NCI-H2196 treated with DMSO at 0.1 percent for 48 hours (cell line): ENCODE results near the gene ZNF83.
"Not testable (repeated sequence)": the region's sequence is repeated elsewhere in the genome, so short reads cannot be mapped to it uniquely, and the experiment has no call there.

Experiments
- DNase-seq: peaks from one replicate; lab custom pipeline; 2025; ENCODE audit not compliant: unreplicated experiment; lab: John Stamatoyannopoulos, UW

Gene ZNF83

GRCh38 chr19:52570000-52570861 is 67.9 kb downstream of the ZNF83 start, which contains the start of gene ZNF701:
Gene ZNF701 (plus strand): TSS chr19:52570287. CDS start chr19:52574148, 3,861 bp downstream.
- DNase-seq, result peak; percentile 74

- DNase-seq, result not testable (repeated sequence)
Measured at GRCh38 chr19:52569638-52569999, 68.5 kb downstream of the ZNF83 start.

GRCh38 chr19:52567921-52568320 is 70.2 kb downstream of the ZNF83 start:
- DNase-seq, result no peak

GRCh38 chr19:52566588-52566987 is 71.6 kb downstream of the ZNF83 start:
- no peak for DNase-seq

GRCh38 chr19:52566121-52566520 is 72.0 kb downstream of the ZNF83 start:
- DNase-seq, result no peak
